Measurements from ENCODE around the gene BRCA1. TPM values are rescaled to one million over a fixed set of nuclear protein-coding genes. Genes with fewer than 3 reads are reported as not detected.
A peak's percentile ranks its signal among the peaks of the same experiment; 100 is the strongest.

Gene BRCA1
- polyA plus RNA-seq, 3 donors, result 0.87 to 2.6 (median 1.9) TPM

- peaks cover 19% of the 10 kb centered on the region for H3K79me2 ChIP-seq (ENCODE audit: insufficient read depth, low read length)
- H3K9ac ChIP-seq (ENCODE audit: insufficient read depth, low read length, poor library complexity, severe bottlenecking), result no peak overlapping the region
- intact Hi-C loops (cut with micrococcal nuclease), result loop anchor here in 1 of 2 donors (10.0 kb wide), 1 partner anchor 105 kb away; the partner anchor contains the start of gene BRCA1
- Mint-ChIP-seq H3K4me1 (peaks cover 59% of the 10 kb centered on the region), H3K4me3 (peak overlapping the region; percentile 41 to 60), H3K9me3 (no peaks in the 10 kb centered on the region), H3K27me3 (ENCODE audit: low read depth in 3 of 3) (peaks cover 0 to 8% (median 3%) of the 10 kb centered on the region in 3 donors), H3K36me3 (peaks cover 22 to 24% of the 10 kb centered on the region in 2 donors), H3K27ac (peak overlapping the region in 5 of 7 donors; percentile 57 to 85 (median 82))
- peaks cover 0 to under 1% of the 10 kb centered on the region in 2 donors for H3K27me3 ChIP-seq (ENCODE audit: control insufficient read depth in 2 of 2, insufficient read depth in 2 of 2, low read length in 2 of 2)
- no peak for TF ChIP-seq CTCF (IDR thresholded peaks at IDR 0.05)
- DNase-seq, result no peak
- H3K4me1 ChIP-seq (ENCODE audit: control insufficient read depth in 1 of 2, insufficient read depth in 2 of 2, low read length in 2 of 2), result peaks cover 55 to 57% of the 10 kb centered on the region in 2 donors
- peak overlapping the region; percentile 100 for H3K4me2 ChIP-seq (replicated peaks; ENCODE audit: extremely low read depth, low read length, poor library complexity, severe bottlenecking)
- no peak overlapping the region for H3K27ac ChIP-seq (ENCODE audit: low read depth in 1 of 2, low read length in 2 of 2)
- 13% methylated on average over 3 of the region's 7 CpGs for WGBS (ENCODE audit: insufficient coverage)
- no peak overlapping the region for H2AFZ ChIP-seq (ENCODE audit: insufficient read depth, low read depth, low read length, poor library complexity, severe bottlenecking)
- H4K20me1 ChIP-seq (ENCODE audit: insufficient read depth, low read length), result peaks cover 17% of the 10 kb centered on the region
- H3K4me3 ChIP-seq (replicated peaks in 1 of 3; ENCODE audit: low read depth in 2 of 3, low read length in 3 of 3), result peak overlapping the region in 1 of 3 experiments; percentile 30
- H3K9me3 ChIP-seq (replicated peaks in 1 of 2; ENCODE audit: control insufficient read depth in 1 of 2, insufficient read depth in 1 of 2, low read length in 2 of 2), result no peaks in the 10 kb centered on the region
- peaks cover 11 to 20% of the 10 kb centered on the region in 2 donors for H3K36me3 ChIP-seq (replicated peaks in 1 of 2; ENCODE audit: control insufficient read depth in 1 of 2, insufficient read depth in 2 of 2, low read length in 2 of 2)
Measured at GRCh38 chr17:43019418-43019817, 105.7 kb downstream of the BRCA1 start.

GRCh38 chr17:43018932-43019331, 106.2 kb downstream of the BRCA1 start:
- Histone ChIP-seq H3K27me3 (ENCODE audit: control insufficient read depth in 2 of 2, insufficient read depth in 2 of 2, low read length in 2 of 2) (no peaks in the 10 kb centered on the region), H3K4me3 (replicated peaks in 1 of 3; ENCODE audit: low read depth in 2 of 3, low read length in 3 of 3) (peak overlapping the region in 1 of 3 experiments; percentile 10), H3K9me3 (replicated peaks in 1 of 2; ENCODE audit: control insufficient read depth in 1 of 2, insufficient read depth in 1 of 2, low read length in 2 of 2) (no peaks in the 10 kb centered on the region), H3K79me2 (ENCODE audit: insufficient read depth, low read length) (peaks cover 19% of the 10 kb centered on the region), H3K9ac (ENCODE audit: insufficient read depth, low read length, poor library complexity, severe bottlenecking) (no peak overlapping the region), H3K36me3 (replicated peaks in 1 of 2; ENCODE audit: control insufficient read depth in 1 of 2, insufficient read depth in 2 of 2, low read length in 2 of 2) (peaks cover 16 to 25% of the 10 kb centered on the region in 2 donors), H4K20me1 (ENCODE audit: insufficient read depth, low read length) (peaks cover 18% of the 10 kb centered on the region), H3K4me1 (ENCODE audit: control insufficient read depth in 1 of 2, insufficient read depth in 2 of 2, low read length in 2 of 2) (peaks cover 55 to 57% of the 10 kb centered on the region in 2 donors), H3K4me2 (replicated peaks; ENCODE audit: extremely low read depth, low read length, poor library complexity, severe bottlenecking) (peak overlapping the region; percentile 100), H3K27ac (ENCODE audit: low read depth in 1 of 2, low read length in 2 of 2) (peak overlapping the region in 1 of 2 donors; percentile 54), H2AFZ (ENCODE audit: insufficient read depth, low read depth, low read length, poor library complexity, severe bottlenecking) (no peak overlapping the region)
- no peaks in the 10 kb centered on the region for H3K9me3 Mint-ChIP-seq
- intact Hi-C loops (cut with micrococcal nuclease), result loop anchor here in 1 of 2 donors (10.0 kb wide), 1 partner anchor 106 kb away; the partner anchor contains the start of gene BRCA1
- H3K27ac Mint-ChIP-seq, result peak overlapping the region; percentile 72 to 91 (median 84)
- H3K4me3 Mint-ChIP-seq, result peak overlapping the region; percentile 25 to 54
- peak in 1 of 3 donors; percentile 35 for DNase-seq
- no peak for TF ChIP-seq CTCF (IDR thresholded peaks at IDR 0.05)
- peaks cover 27% of the 10 kb centered on the region in 2 donors for H3K36me3 Mint-ChIP-seq
- H3K27me3 Mint-ChIP-seq (ENCODE audit: low read depth in 3 of 3), result peaks cover 0 to 4% (median 0%) of the 10 kb centered on the region in 3 donors
- peaks cover 59% of the 10 kb centered on the region for H3K4me1 Mint-ChIP-seq
- no CpG with 5 or more reads among the region's 4 CpGs for WGBS (ENCODE audit: insufficient coverage)
